HG02885 (cell line): ENCODE results near the gene RHO.

Experiments
- ATAC-seq: cut with Tn5 transposase; IDR thresholded peaks from one replicate; pipeline ENCODE4 v1.9.1; 2021; ENCODE audit warnings: mild to moderate bottlenecking; ENCODE audit not compliant: unreplicated experiment, poor library complexity

RHO gene

DNA sequence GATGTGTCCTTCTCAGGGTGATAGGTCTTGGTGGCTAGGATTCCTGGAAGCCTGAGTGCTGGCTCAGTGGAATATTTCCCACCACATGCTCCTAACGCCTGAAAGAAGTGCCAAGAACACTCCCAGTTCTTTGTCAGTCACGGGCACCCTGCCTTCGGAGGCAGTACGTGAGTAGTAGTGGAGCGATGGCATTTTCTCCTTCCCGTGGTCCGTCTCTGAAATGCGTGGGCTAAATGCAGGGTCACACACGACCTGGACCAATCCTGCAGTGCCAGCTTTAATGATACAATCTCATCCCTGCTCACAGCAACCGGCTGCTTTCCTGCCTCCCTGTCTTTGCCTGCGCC is 29.1 kb downstream of the RHO start:
- no peak for ATAC-seq

DNA sequence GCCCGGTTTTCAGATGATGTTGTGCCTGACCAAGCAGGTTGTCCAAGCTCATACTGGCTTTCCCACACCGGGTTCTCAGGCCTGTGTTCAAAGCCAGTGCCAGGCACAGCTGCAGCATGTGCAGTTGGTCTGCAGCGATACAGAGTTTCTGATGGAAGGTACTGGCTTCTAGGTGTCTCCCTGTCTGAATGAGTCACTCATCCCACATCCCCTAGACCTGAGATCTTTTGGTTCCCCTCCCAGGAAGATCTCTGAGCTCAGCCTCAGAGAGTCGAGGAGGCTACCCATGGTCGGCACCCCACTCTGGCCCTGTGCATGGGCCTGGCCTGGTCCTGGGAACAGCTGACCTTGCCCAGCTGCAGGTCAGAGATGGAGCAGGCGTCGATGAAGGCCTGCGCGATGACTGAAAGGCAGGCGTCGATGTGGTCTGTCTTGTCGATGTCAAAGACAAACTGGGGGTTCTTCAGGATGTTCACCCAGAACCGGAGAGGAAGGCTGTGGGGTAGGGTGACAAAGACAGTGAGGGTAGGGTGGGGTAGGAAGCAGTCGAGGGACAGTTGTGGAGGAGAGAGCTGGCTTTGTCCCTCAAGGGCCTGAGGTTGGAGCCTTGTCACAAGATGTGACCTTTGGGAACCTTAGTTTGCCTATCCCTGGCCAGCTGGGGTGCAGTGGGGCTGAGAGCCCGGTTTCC is 29.8 kb downstream of the RHO start:
- no peak for ATAC-seq

DNA sequence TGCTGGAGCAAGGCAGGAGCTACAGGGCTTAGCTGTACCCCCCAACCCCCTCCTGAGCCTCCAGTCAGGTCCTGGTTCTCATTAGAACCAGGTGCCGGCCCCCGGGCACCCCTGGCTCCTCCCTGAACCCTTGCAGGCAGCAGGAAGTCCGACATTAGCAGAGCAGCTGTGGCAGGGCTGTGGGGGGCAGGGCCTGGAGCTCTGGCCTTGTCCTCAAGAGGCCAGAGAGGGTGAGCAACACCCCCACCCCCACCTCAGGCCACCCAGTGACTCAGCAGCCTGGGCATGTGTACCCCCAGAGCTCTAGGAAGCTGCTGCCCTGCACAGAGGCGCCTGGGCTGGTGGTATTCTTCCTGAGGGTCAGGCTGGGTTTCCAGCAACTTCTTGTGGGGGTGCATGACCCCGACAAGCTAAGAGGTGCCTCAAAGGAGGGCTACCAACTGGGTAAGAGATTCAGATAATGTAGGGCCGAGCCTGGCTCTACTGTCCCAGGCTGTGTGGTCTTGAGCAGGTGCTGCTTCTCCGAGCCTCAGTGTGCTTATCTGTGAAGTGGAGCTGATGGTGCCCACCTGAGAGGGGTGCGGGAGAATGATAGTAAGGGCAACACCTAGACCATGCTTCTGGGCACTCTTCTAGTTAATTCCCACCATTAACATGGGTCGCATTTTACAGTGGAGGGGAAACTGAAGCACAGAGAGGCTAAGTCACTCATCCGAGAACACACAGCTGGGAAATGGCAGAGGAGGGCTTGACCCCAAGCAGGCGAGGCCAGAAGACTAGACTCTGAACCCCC is 30.5 kb downstream of the RHO start:
- no peak for ATAC-seq

DNA sequence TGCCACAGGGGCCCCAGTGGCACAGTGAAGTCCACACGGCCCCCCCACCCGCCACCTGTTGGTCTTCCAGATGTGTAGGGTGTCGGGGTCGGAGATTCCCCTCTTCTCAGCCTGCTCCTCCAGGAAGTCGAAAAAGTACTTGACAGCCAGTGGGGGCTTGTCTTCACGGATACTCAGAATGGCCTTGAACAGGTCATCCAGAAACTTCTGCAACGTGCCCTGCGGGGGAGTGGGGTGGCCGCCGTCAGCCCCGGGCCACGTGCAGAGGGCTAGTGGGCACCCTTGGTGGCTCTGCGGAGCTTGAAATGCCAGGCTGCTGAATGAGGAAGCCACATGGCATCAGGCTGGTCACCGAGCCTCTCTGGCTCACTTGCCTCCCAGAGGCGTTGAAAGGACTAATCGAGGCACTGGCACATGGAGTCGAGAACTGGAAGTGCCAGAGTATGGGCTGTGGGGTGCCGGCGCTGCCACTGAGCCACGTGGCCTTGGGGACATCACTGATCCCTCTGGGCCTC is 31.2 kb downstream of the RHO start:
- ATAC-seq: no peak

DNA sequence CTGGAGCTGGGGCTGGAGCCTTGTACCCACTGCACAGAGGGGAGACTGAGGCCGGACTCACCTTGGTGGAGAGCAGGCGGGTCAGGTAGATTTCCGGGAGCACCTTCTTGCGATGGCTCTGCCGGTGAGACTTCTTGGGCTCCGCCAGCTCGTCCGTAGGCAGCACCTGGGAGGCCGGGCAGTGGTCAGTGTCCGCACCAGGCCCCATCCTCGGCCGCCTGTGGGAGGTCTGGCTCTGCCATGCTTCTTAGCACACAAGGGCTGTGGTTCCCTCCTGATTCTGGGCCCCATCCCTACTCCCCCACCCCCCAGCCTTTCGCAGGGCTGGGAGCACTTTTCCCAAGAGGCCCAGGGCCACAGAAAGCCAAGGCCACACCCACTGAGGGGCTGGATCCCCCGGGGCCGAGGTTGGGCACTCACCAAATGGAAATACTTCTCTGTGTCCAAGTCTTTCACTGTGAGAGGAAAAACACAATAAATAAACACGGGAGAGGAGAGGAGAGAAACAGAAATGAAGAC is 31.9 kb downstream of the RHO start:
- no peak for ATAC-seq

DNA sequence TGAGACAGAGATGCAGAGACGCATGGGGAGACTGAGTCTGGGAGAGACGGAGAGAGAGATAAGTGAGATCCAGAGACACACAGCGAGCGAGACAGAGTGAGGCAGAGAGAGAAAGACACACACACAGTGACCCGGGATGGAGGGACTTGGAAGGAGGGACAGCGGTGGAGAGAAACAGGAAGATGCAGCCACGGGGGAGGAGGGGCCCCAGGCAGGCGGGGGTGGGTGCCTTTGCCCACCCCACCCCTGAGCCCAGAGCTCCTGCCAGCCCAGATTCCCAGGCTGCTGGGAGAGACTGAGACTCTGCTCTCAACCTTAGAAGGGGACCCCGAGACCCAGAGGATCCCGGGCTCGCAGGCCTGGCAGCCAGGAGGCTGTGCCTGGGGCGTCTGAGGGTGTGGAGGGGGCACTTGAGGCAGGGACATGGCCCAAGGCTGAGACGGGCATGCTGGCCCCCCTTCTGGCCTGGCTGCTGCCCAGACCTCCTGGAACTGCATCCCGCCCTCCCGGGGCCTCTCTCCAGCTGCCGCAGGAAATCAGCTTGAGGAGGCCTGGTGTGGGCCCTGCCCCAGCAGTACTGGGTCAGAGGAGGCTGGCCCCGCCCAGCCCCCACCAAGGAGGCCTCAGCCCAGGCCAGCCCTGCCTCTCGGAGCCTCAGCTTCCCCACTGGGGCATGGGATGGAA is 32.6 kb downstream of the RHO start:
- ATAC-seq: no peak

DNA sequence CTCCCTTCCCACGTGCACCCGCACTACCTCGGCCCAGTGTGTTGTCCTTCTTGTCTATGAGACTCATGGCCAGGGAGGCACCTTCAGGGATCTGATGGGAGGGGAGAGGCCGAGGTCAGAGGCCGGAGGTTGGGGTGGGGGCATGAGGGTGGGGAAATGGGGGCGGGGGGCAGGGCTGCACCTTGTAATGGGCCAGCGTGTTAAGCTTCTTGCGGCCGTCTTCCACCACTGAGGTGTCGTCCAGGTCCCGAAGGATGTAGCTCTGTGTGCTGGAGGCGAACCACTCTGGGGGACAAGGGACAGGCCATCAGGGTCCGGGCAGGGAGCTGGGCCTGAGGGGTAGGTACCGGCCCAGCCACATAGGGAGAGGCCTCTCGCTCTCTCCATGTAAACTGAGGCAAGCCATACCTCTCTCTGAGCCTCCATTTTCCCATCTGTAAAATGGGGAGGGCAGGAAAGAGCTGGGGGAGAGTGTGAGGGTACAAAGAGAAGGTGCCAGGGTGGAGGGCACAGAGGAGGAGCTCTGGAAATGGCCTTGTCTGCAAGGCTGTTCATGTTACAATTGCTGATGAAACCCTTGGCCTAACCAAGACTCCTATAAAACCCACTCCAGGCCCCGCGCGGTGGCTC is 33.3 kb downstream of the RHO start:
- no peak for ATAC-seq

DNA sequence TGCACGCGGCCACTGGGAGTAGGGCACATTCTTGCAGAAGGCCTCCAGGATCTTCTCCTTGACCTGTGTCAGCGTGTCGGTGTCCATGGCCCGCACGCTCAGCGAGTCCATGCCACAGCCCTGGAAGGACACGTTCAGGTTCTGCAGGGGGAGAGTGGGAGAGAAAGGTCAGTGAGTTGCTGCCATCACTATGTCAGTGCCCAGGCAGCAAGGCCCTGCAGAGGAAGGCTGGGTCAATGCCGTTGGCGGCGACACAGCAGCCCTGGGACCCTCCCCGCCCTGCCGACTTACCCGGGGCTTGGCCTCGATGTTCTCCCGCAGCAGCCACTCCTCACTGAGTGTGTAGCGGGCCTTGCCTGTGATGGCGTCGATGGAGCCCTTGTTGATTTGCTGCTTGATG is 34.4 kb downstream of the RHO start:
- no peak for ATAC-seq

DNA sequence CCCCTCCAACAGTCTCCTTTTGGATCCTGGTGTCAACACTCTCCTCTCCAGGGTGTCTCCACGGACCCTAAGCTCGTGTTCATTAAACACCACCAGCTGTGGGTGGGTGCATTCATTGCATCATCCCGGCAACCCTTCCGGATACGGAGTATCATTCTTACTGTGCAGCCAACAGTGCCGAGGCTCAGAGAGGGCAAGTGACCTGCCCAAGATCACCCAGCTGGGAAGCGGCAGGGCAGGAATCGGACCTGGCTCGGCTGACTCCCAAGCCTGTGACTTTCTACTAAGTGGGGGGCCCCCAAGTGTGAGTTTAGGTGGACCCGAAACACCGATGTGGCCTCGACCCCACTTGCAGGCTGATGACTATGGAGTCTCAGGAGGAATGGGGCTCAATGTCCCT is 34.9 kb downstream of the RHO start:
- ATAC-seq: no peak

DNA sequence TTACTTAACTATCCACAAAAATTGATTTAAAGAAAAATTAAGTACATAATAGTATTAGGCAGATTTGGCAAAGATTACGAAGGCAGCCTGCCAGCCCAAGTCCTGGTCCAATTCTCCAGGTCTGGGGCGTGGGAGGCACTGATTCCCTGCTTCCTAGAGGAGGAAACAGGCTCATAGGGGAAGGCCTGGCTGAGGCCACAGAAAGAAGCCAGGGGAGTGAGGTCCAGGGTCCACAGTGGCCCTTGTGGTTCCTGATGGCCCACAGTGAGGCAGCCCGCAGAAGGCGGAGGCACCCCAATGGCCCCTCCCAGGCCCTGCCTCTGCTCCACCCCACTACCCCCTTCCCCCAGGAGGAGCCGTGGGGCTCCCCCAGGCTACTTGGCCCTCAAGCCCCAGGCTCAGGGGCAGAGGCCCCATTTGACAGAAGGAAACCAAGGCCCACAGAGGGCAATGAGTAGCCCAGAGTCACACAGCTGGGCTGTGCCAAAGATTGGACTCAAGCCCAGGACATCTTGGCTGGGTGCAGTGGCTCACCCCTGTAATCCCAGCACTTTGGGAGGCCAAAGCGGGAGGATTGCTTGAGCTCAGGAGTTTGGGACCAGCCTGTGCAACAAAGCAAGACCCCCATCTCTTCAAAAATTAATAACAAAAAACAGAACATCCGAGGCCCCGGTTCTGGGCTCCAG is 35.6 kb downstream of the RHO start:
- no peak for ATAC-seq

DNA sequence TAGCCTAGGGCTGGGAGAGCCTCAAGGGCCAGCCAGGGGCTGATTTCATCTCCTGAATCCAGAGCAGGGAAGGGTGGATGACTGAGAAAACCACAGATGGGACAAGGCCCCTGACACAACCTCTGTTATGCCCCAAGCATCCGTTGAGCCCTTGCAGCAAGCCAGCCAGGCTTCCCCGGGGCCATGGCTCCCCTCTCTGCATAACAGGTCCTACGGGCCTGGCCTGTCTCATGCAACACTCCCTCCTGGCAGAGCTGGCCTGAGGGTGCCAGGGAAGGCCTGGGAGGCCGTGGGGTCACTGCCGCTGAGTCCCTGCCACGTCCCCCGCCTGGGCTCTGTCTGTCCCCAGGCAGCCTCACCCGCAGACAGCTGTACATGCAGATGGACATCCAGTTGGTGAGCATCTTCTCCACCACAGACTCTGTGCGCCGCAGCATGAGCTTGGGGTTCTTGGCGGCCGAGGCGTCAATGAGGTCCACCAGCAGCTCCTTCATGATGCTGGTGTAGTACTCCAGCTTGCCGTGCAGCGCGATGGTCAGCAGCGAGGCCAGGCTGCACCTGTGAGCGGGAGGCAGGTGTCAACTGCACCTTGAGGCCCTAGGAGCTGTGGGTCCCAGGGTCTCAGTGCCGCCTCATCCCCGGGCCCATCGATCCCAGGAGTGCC is 36.7 kb downstream of the RHO start:
- ATAC-seq: no peak

DNA sequence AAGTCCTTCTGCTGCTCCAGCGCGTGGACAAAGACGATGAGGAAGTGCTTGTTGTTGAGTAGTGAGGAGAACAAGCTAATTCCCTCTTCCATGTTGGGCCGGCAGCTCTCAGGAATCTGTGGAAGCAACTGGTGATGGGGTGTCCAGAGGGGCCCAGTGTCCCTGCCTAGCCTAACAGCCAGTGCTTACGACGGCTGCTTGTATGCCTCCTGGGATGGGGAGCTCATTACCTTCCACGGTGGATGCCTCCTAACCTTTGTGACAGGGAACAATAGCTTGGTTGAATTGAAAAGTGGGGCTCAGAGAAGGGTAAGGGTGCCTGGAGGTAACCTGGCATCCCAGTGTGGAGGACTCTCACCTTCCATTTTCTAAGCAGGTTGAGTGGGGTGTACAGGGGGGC is 37.5 kb downstream of the RHO start:
- no peak for ATAC-seq

DNA sequence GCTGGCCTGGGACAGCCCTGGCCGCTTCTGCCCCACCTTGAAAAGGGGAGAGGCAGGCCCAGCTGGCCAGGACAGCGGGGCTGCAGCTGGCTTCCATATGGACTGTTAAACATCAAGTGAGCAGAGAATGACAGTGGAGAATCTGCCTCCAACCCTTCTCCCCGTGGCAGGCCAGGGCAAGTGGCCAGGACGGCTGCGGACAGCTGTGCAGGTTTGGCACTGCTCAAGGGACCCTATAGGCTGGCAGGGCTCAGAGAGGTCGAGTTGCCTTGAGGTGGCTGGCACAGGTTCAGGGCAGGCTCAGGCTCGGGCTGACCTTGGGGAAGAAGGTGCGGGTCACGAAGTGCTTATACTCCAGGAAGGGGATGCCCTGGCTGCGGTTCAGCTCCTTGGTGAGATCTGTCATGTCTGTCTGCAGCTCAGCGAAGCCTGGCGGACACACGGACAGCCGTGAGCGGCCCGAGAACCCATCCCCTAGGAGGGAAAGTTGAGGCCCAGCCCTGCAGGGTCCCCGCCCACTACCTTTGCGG is 38.8 kb downstream of the RHO start:
- ATAC-seq: no peak

DNA sequence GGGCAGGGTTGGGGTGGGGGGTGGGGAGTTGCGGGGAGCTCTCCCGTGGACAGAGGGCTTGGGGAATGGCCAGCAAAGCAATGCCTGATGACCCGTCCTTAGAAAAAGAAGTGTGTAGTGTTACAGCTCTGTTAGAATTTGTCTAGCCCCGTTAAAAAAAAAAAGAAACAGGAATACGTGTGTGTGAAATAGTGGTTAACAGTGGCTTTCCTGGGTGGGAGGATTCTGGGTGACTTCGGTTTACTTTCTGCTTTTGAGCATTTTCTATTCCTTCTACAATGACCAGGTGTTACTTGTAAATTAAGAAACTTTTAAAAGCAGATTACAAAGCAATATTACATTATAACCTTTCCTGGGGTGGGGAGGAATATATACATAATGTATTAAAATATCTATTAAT is 39.5 kb downstream of the RHO start:
- ATAC-seq: no peak

DNA sequence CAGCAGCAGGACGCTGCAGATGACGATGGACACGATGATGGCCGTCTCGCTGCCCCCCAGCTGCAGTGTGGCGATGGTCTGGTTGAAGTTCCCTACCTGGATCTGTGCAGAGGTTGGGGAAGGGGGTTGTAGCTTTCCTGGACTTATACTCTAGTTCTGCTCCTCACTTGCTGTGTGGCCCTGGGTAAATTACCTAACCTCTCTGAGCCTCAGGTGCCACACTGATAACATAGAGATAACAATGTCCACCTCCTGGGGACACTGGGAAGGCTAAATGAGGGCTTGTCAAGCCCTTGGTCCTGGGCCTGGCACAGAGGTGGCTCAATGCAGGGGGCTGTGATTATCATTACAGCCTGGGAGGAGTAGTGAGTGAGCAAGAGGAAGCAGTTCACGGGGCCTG is 41.4 kb downstream of the RHO start:
- no peak for ATAC-seq

DNA sequence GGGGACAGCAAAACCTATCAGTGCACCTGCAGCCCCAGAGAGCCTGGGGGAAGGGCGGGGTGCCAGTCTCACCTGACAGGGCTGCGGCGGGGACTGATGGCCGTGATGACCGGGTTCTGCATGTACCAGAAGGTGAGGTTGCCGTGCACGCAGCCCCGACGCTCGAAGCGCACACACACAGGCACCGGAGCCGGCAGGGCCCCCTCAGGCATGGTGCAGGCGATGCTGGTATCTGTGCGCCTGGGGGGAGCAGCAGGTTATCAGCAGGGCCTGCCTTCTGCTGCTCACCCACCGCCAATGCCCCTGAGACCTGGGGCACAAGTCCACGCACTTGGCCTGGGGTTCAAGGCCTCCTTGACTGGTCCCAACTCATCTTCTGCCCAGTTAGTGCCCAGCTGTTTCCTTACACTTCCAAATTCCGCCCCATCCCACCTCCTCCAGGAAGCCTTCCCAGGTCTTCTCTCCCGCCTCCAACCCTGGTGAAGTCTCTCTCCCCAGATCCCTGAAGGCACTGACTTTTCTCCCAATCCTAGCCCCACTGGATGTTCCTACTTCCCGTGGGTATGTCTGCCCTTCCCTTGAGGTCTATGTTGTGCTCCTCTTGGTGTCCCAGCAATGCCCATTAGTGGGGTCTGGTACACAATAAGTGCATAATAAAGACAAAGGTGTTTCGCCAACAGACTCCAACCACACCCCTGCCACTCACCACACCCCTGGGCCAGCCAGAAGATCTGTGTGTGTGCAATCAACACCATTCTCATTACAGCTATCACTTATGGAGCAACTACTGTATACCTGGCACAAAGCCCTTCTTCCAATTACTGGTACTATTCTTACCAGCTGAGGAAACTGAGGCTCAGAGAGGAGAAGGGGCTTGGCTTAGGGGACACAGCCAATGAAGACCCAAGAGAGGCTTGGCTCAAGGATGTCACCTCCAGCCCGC is 43.4 kb downstream of the RHO start:
- no peak for ATAC-seq

DNA sequence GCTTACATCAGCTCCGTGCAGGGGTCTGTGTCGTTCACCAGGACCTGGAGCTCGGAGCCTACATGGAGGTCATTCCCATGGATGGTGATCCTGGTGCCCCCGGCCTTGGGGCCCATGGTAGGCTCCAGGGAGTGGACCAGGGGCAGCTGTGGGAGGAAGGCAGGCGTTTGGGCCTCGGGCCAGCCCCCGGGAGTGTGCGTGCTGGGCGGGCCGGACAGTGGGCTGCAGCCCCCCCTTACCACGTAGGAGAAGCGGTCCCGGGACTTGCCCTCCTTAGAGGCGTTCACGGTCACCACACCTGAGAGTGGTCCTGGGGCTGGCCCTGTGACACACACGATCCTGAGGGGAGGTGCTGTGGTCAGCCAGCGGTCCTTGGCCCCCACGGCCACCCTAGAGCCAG is 44.2 kb downstream of the RHO start:
- ATAC-seq: no peak

DNA sequence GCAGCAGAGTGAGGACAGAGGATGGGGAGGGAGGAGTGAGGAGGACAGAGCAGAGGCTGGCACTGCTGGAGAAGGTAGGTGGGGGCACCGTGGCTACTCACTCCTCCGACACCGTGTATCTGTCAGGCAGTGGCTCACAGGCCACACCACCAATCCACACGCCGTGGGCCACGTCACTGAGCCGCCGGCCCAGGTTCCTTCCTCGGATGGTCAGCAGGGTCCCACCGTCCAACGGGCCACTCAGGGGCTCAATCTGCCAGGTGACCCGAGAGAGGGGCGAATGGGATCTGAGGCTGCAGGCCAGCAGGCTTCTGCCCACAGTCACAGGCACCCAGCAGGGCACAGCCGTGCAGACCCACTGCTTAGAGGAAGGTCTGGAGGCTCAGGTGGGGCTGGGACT is 45.1 kb downstream of the RHO start:
- no peak for ATAC-seq
